Islet of Langerhans (tissue), 1 donor: ENCODE results near the gene OVOL1.

Experiments used
- FAIRE-seq: peaks from one replicate; lab custom pipeline; 2011; peaks lifted over from hg19 to GRCh38; lab: Jason Lieb, UNC

The OVOL1 gene

DNA sequence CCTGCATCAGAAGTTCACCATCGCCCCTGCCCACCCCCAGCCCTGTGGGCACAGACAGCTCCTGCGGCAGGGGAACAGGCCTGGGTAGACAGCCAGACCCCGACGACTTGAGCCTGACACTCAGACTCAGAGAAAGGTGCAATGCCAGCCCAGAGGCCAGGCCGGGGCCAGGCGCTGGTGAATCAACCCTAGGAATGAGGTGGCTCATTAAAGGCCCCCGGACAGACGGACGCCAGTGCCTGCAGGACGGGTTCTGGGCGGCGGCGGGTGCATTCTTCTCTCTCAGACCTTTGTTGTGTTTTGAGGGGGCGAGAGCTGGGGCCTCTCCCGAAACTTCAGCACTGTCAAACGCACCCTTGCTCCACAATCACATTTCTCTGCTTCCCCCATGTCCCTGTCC, 5.6 kb downstream of the OVOL1 start:
- FAIRE-seq, result no peak

DNA sequence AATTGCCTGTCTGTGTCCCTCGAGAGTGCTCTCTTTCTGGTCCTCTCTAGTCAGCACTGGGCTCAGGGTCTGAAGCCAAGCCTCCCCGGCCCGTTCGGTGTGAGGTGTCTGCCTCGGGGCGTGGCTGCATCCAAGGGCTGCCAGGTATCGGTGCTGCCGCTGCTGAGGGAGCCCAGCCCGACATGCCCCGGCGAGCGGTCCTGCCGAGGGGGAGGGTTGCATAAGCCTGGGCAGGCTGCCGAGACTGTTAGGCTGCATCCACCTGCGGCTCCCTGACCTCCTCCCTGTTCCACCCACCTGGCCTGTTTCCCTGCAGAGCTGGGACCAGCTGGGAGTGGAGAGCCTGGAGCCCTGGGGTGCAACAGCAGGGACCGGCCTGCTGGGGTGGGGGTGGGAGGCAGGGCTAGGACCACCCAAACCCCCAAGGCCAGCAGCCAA, 6.3 kb downstream of the OVOL1 start:
- no peak for FAIRE-seq

DNA sequence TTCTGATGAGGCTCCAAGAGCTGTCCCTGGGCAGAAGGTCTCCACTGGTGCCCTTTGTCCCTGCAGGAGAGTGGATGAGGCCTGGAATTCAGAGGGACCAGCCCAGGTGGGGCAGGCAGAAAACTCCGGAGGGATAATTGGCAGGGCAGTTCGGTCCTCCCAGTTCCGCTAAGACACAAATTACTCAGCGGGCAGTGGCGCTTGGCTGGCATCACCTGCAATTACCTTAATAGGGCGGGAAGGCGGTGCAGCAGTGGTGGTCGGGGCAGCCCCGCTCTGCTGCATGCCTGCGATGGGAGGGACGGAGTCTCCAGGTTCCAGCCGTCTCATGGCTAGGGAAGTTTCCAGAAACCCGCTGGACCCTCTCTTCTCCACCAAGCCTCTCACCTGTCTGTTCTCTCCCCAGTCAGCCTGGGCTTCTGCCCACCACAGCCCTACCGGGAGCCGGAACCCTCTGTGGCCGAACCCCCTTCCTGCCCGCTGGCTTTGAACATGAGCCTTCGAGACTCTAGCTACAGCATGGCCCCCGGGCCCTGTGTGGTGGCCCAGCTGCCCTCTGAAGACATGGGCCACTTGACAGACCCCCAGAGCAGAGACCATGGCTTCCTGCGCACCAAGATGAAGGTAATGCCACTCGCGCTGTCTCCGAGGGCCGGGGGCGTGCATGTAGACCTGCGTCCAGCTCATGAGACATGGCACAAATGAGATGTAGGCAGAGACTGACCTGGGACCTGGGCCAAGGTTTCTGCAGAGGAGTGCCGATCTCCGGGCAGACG, 7.0 kb downstream of the OVOL1 start:
- FAIRE-seq, result no peak

DNA sequence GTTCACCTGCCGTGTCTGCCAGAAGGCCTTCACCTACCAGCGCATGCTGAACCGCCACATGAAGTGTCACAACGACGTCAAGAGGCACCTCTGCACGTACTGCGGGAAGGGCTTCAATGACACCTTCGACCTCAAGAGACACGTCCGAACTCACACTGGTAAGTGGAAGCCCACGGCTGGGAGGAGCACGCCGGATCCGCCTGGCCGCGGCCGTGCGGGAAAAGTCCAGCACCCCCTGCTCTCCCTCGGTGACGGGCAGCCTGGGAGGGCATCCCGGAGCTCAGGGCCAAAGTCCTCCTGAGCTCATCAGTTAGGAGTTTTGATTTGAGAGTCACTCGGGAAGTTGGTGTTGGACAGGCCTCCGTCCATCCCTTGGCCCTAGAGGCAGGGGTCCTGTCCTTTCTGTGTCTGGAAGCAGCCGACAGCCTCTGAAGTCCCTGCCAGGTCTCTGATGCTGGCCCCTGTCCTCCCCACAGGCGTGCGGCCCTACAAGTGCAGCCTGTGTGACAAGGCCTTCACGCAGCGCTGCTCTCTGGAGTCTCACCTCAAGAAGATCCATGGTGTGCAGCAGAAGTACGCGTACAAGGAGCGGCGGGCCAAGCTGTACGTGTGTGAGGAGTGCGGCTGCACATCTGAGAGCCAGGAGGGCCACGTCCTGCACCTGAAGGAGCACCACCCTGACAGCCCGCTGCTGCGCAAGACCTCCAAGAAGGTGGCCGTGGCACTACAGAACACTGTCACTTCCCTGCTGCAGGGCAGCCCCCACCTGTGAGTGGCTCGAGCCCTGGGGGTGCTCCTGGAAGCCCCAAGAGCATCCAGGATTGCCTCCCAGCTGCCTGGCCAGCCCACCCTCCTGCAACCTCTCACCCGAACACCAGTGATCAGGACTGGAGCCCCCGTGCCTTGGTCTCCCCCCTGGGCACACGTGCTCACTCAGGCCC, 8.0 kb downstream of the OVOL1 start:
- FAIRE-seq, result no peak

DNA sequence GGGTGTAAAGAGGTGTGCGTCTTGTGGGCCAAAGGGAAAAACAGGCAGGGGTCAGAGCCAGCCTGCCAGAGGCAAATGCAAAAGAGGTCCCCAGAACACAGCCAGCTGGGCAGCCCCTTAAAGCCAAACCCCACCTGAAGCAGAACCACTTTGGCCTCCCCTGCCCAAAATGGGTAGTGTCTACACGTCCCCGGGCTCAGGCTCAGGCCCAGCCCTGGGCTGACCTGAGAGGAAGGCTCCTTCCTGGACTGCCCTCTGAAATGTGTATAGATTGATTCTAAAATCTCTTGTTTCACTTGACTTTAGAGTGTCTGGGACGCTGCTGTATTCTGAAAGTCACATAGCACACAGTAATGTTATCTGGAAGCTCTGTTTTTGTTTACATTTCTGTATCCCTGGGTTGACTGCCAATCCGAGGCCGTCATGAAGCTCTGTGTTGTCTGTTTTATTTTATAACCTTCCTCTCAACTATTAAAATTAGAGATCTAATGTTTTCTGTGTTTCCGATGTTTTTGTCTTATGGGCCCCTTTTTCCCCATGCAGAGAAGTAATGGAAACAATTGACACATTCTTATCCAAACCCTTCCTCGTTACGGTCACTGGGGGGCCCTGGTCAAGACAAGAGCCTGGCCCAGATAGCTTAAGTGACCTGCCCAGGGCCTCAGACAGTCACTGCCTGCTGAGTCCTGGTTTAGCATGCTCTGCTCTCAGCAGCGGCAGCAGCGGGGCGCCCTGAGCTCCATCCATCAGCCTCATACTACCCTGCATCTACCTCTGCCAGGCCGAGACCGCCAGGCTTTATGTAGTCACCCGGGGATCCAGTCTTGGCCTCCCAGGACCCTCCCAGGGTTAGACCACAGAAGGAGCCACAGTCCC, 10.1 kb downstream of the OVOL1 start:
- FAIRE-seq, result no peak

DNA sequence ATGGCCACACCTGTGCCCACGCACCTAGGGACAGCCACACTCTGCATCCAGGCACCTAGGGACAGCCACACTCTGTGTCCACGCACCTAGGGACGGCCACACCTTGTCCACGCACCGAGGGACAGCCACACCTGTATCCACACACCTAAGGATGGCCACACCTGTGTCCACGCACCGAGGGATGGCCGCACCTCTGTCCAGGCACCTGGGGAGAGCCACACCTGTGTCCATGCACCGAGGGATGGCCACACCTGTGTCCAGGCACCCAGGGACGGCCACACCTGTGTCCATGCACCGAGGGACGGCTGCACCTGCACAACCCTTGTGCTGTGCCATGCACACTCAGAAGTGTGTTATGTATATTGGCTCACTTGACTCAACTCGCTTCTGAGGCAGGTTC, 10.8 kb downstream of the OVOL1 start:
- FAIRE-seq, result no peak

DNA sequence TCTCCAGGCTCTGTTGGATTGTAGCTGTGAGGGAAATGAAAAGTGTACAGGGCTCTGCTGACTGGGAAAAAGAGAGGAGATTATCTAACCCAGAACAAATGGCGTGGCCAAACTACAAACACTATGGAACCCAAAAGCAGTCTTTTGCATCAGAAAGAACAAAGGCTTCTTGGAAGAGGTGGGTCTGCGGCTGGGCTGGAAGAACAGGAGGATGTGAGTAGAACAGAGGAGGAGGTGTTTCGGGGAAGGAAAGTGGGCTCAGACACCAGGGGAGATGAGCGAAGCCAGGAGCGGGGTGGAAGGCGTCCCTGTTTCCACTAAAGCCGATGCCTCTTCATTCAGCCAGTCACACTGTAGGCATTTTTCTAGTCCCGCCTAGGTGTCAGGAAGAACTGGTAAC, 12.0 kb downstream of the OVOL1 start:
- FAIRE-seq, result no peak

DNA sequence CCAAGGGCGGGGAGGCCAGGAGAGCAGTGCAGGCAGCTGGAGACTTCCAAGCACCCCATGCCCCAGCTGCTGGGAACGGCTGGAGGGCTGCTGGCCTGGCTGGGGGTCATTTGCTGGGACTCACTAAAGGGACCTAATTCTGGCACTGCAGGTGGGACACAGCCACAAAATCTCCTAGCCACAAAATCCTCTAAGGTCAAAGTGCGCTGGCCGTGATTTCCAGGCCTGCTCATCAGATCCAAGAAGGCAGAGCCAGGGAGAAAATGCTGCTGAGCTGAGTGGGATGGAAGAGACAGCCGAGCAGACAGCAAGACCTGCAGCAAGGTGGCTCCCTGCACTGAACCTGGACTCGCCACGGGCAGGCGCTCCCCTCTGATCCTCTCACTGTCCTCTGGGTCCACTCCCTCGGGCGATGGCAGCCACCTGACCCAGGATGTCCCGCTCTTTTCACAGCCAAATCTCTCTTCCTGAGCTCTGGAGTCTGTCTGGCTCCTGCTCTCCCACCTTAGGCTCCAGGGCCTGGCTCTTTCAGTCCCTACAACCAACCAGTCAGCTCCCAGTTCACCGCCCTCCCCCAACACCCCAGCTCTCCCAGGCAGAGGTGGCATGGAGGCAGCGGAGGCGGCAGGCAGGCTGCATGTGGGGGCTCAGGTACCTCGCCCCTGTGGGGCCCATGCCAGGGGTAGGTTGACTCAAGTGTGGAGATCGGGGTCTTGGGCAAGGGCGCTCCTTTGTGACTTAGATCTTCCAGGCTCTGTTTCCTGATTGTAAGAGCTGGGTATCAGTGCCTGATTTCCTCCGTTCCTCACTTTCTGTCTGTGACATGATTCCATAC, 14.5 kb downstream of the OVOL1 start:
- FAIRE-seq, result no peak

DNA sequence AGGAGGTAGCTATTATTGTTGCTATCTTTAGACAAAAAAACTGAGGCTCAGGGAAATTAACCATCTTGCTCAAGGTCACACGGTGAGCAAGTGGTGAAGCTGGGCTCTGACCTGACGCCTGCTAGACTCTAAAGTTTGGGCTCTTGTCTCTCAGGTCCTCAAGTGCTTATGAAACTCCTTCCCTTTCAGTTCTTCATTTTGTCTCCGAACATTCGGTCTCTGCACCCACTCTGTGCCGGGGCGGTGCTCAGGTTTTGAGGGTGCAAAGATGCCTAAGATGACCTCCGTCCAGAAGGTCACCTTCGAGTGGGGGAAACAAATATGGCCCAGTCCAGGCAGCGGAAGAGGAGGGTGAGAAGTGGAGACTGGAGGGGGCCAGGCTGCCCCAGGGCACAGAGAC, 16.0 kb downstream of the OVOL1 start:
- FAIRE-seq, result no peak

DNA sequence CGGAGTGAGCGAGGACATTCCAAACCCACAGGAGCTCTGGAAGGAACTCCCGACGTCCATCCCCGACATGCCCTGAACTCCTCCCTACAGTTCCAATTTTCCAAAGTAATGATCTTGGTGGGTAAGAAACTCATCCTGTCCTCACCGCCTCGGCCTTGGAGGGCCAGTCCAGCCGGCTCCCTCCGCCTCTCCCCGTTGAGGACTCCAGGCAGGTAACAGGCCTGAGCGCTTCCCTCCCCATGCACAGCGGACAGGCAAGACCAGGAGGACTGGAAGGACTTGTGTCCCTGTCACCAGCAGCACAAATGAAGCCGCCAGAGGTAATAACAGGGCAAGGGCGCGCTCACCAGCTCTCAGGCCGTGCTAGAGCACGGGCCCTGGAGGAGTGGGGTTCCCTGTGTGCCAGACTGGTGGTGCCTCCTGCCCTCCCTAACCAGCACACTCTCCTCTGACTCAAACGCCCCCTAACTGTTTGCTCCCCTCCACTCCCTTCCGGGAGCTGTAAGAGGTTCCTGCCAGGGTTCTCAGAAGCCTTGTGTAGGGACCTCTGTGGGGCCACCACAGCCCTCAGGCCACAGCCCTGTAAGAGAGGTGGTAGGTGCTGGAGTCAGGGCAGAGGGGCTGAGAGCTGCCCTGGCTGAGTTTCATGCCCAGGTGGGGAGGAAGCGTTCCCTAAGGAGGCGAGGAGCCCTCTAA, 17.1 kb downstream of the OVOL1 start:
- no peak for FAIRE-seq

DNA sequence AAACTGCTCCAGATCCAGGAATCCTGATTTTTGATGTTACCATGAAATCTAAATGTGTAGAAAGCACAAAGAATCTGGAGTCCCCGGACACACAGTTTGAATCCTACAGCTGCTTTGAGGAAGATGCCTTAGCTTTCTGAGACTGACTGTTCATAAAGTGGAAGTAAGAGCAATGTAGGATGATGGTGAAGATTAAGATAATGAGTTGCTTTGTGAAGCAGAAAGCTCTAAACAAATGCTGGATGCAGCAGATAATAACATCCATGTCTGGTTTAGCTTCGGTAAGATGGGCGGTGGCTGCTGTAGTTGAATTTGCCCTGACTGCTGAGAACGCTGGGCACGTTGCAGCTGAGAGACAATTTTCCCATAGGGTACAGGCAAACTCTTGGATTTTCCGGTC, 20.1 kb downstream of the OVOL1 start:
- no peak for FAIRE-seq

DNA sequence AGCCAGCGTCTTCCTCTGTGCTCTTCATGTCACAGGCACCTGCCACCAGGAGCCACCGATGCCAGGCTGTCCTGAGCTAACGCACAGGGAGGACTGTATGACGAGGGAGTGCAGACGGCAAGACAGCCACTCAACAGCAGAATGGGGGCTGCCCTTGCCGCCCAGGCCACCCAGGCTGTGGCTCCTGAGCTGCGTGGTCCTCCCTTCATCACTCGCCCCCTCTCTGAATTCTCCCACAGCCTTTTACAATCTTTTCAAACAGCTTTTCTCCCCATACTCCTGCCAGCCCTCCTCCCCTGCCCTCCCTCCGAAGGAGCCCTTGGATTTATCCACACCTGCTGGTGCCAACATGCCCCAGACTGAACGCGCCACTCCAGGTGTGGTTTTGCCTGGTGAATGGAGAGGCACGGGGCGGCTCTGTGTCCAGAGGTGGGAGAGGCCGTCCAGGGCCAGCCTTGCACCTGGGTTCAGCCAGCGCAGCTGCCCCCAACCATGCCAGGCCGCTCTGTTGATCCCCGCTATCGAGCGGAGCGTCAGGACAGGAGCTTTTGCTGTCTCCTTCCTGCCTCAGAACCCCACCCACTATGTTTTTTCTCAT, 22.0 kb downstream of the OVOL1 start:
- FAIRE-seq, result no peak

DNA sequence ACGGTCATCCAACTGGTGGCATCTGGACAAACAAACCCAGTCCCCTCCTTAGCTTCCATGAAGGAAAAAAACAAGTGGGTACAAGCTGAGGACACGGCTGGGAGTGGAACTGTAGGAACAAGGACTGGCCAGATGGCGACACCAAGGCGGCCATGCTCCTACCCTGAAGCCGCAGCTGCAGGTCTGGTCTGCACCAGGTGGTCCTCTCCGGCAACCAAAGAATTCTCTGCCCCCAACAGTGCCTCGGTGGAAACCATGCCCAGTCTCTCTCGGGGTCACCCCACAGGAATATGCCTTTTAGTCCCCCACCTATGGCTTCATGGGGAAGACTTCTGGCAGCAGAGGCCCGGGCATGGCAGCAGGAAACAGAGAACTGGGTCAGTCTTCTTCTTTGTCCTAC, 22.6 kb downstream of the OVOL1 start:
- no peak for FAIRE-seq

DNA sequence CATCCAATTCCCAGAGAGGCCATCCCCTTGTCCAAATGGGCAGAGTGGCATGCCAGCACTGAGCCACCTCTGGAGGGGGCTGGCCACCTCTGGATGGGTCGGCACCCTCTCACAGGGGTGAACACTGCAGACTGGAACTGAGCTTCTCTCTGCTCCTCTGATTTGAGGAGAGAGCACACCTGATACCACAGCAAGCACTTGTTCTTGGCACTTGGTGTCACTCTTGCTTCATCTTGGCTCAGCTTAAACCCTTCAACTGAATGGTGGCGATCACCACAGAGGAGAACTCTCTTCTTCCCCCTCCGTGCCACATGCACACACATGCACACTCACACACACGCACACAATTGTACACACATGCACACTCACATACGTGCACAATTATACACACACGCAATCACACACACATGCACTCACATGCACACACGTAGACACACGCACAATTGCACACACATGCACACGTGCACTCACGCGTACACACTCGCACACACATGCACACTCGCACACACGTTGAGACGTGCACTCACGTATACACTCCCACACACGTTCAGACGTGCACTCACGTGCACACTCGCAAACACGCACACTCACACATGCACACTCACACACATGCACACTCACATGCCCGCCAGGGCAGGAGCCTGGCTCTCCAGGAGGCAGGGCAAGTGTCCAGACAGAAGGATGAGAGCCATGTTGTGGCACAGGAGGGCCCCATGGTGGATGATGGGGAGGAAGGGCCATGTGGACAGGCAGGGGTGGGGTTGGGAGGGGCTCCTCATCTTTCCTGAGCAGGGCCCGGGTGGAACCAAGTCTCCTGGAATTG, 23.4 kb downstream of the OVOL1 start:
- no peak for FAIRE-seq

DNA sequence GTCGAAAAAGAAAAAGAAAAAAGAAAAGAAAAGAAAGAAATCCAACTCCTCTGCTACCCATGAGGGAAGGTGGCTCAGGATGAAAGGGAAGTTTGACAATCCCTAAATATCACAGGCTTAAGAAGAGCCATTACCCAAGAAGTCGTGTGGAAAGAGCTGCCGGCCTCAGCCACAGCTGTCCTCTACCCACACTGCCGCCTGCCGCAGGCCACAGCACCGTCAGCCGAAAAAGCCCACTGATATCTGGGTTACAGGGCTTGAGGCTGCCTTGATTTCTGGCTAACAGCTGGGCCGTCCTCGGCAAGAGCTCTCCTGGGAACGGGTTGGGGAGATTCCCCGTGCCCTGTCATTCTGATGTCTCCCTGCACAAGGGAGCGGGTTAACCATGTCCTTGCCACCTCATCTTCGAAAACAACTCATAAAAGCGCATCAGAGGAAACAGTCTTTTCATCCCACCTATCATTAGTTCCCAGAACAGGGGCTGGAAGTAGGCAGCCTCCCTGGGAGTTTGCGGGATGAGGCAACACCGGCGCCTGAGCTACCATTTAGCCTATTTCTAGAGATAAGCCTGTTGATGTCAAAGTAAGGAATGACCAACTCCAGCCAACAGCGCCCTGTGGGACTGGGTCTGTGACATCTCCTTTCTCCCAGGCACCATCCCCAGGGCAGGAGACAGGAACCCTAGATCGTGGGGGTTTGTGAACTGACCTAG, 25.1 kb downstream of the OVOL1 start:
- no peak for FAIRE-seq

DNA sequence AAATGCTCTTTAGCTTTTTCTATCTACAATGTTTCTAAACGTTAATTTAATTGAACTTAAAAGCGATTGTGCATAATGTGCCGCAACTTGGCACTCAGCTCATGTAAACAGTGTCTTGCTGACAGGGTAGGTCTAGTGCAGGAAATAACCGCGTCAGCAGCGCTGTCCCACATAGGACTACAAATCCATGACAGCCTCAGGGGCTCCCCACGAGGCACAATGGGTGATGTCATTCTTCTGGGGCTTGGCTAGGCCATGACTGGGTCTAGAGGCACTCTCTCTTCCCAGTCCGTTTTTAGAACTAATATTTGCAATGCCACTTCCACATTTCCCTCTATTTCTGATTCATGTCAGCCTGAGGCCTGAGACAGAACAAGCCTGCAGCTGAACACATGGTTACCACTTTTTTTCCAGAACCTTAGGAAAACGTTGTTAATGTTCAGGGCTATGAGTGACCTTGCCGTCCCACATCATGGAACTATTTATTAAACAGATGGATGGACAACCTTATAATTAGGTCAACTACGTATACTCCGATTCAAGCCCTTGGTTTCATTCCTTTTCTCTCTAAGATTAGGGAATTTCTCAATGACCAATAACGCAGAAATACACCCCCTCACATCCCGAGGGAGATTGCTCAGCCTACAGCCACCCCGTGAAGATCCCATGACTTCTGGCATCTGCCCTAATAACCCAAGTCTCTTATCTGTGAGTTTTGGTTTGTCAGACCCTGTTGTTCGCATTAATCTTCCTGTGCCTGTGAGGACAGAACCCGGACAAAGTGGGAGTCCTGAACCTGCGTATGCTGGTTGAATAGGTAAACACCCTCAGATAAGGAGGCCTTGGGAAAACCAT, 27.5 kb downstream of the OVOL1 start:
- no peak for FAIRE-seq

DNA sequence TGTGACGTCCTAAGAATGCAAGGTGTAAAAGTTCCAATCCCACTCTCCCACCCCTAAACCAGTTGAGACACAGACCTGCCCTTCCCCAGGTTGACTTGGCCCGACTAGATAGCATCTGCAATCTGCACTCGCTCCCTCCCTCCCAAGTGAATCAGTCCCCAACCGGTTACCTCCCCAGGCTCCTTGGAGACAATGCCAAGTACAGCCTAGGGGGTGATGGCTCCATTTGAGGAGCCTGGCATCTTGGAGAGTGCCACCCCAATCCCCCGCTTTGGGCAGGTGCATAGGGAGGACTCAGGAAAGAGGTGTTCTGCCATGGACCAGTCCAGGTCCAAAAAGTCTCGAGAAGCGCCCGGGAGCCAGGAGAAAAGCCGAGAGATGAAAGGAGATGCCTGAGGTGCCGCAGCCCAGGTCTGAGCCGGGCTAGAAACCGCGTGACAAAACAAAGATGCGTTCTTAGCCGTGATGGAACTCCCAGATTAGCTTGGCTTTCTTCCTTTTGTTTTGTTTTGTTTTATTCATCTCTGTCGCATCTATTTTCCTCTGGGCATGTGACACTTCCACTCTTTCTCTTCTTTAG, 28.2 kb downstream of the OVOL1 start:
- no peak for FAIRE-seq

DNA sequence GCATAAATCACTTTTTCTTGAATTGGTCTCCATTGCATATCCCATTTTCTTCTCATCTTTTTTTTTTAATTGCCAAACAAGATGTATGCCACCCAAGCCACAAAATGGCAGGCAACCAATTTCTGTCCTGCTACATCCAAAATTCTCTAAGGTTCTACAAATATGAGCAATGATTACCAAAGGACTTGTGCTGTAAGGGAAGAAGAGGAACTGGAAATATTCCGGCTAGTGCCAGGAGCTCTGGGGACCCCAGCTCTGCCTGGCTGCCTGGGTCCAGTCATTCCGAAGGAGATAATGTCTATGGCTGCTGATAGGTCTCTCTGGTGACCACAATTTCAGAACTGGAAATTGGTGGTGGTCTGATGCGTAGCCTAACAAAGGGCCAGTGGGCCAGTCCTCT, 29.8 kb downstream of the OVOL1 start:
- FAIRE-seq, result no peak
